ENCODE data around the gene MGAT4C. TPM values are rescaled to one million over a fixed set of nuclear protein-coding genes. Genes with fewer than 3 reads are reported as not detected.

The MGAT4C gene
- total RNA-seq, 4 donors from 2014 or later = 0.16 TPM; not detected in 3

- TF ChIP-seq CTCF (IDR thresholded peaks at IDR 0.05; ENCODE audit: low read depth) = no peak
Observed at GRCh38 chr12:85946375-85946774, 309.8 kb downstream of the MGAT4C start.

GRCh38 chr12:85927166-85927565 is 329.0 kb downstream of the MGAT4C start:
- TF ChIP-seq CTCF (IDR thresholded peaks at IDR 0.05; ENCODE audit: low read depth) = no peak

GRCh38 chr12:85923767-85924331 is 332.3 kb downstream of the MGAT4C start:
- no peak for TF ChIP-seq CTCF (IDR thresholded peaks at IDR 0.05; ENCODE audit: low read depth)

GRCh38 chr12:85920324-85920947 is 335.8 kb downstream of the MGAT4C start:
- no peak for TF ChIP-seq CTCF (IDR thresholded peaks at IDR 0.05; ENCODE audit: low read depth)
